GM19035 (cell line): Measurements from ENCODE around the gene MBD2.
"Not testable (repeated sequence)": the region's sequence is repeated elsewhere in the genome, so short reads cannot be mapped to it uniquely, and the experiment has no call there.

Experiments used
- ATAC-seq: cut with Tn5 transposase; IDR thresholded peaks from one replicate; pipeline ENCODE4 v1.9.1; 2021; ENCODE audit not compliant: unreplicated experiment

Gene MBD2

GRCh38 chr18:54238173-54238936 is 13.9 kb upstream of the MBD2 start:
- no peak for ATAC-seq

- no peak for ATAC-seq
Measured at GRCh38 chr18:54235871-54236270, 11.4 kb upstream of the MBD2 start.

- ATAC-seq: no peak
Measured at GRCh38 chr18:54233747-54234146, 9.3 kb upstream of the MBD2 start.

- ATAC-seq: no peak
Measured at GRCh38 chr18:54233228-54233625, 8.8 kb upstream of the MBD2 start.

- no peak for ATAC-seq
Measured at GRCh38 chr18:54232485-54233227, 8.2 kb upstream of the MBD2 start.

GRCh38 chr18:54229421-54230059 is 5.1 kb upstream of the MBD2 start:
- no peak for ATAC-seq

- ATAC-seq: no peak
Measured at GRCh38 chr18:54228364-54228763, 3.9 kb upstream of the MBD2 start.

- ATAC-seq: peak; percentile 7
Measured at GRCh38 chr18:54223568-54224241, 764 bp downstream of the MBD2 start.

- peak; percentile 33 for ATAC-seq
Measured at GRCh38 chr18:54222922-54223567, 1.4 kb downstream of the MBD2 start.

GRCh38 chr18:54220406-54220805 is 4.1 kb downstream of the MBD2 start:
- no peak for ATAC-seq

- ATAC-seq: not testable (repeated sequence)
Measured at GRCh38 chr18:54218803-54219202, 5.7 kb downstream of the MBD2 start.

GRCh38 chr18:54218299-54218698 is 6.2 kb downstream of the MBD2 start:
- no peak for ATAC-seq

- ATAC-seq: peak; percentile 37
Measured at GRCh38 chr18:54217624-54218023, 6.8 kb downstream of the MBD2 start.

- no peak for ATAC-seq
Measured at GRCh38 chr18:54215069-54215468, 9.4 kb downstream of the MBD2 start.

GRCh38 chr18:54210463-54210862 is 14.0 kb downstream of the MBD2 start:
- peak; percentile 41 for ATAC-seq

GRCh38 chr18:54209471-54210180 is 14.8 kb downstream of the MBD2 start:
- peak; percentile 74 for ATAC-seq

GRCh38 chr18:54206447-54206846 is 18.0 kb downstream of the MBD2 start:
- no peak for ATAC-seq

GRCh38 chr18:54205959-54206358 is 18.5 kb downstream of the MBD2 start:
- ATAC-seq: no peak

- not testable (repeated sequence) for ATAC-seq
Measured at GRCh38 chr18:54205448-54205847, 19.0 kb downstream of the MBD2 start.

GRCh38 chr18:54204883-54205282 is 19.6 kb downstream of the MBD2 start:
- ATAC-seq: no peak
